ENCODE results near the gene SPTBN2.

GRCh38 chr11:66676282-66676919 lies 52.6 kb downstream of the SPTBN2 start:
- TF ChIP-seq CTCF (IDR thresholded peaks at IDR 0.05) (no peak), POLR2A (IDR thresholded peaks at IDR 0.05) (no peak)

Measured in Peyer's patch (tissue), 4 donors.